SHP77 (cell line): ENCODE results near the gene GPR17.

Source experiments
- DNase-seq, 2 experiments: peaks; one replicate each; lab custom pipeline; 2025; lab: John Stamatoyannopoulos, UW

The GPR17 gene

GRCh38 chr2:127641846-127642507 is 4.0 kb upstream of the GPR17 start:
- DNase-seq, result no peak

DNA sequence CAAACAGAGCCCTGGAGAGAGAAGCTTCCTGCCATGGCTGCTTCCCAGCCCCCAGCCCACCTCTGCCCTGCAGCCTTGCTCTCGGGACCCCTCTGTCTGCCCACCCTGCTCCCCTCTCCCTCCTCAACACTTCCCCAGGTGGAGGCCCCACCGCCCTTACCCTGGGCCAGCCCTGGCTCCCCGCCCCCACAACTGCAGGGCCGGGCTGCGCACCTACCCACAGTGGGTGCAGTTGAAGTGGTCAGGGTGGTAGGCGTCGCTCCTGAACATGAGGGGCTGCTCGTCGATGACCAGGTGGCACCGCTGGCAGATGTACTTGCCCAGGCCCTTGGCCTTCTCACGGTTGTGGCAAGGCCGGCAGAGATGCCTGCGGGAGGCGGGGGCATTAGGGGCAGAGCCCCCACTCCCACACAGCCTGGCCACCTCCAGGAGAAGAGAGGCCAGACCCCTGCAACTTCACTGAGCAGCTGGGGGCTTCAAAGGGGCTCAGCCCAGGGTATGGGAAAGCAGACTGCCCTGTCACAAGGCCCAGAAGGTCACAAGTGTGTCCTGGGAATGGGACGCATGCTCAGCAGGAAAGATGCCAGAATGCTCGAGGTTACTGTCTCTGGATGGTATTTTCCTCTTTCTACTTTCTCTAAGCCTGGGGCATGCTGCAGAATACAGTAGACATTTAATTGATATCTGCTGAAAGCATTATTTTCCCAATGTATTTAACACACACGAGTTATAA is 3.1 kb upstream of the GPR17 start:
- no peak for DNase-seq

DNA sequence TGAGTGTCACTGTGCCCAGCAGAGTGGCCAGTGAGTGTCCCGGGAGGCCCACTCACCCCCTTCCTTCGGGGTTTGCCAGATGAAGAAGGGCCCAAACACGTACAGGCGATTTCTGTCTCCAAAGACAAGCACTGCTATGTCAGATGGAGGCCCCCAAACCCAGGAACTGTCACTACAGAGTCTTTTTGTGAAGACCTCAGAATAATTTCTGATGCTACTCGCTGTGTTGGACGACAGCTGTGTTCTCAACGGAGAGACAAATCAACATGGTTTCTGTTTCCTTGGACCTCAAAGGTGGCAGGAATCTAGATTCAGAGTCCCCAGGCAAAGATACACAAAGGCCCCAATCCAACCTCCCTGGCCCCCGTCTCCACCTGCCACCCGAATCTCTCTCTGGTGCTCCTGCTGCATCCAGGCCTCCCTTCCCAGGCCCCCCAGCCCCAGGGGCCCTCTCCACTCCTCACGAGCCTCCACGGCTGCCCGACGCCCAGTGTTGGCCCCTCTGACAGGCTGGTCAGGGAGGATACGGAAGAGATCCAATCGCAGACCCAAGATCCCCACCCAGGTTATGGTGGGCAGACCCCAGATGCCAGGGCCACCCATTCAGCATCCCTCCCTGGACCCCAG is 2.4 kb upstream of the GPR17 start:
- DNase-seq, result no peak

- no peak for DNase-seq
Observed at GRCh38 chr2:127644066-127645025, 1.6 kb upstream of the GPR17 start.

GRCh38 chr2:127645026-127645394 is 943 bp upstream of the GPR17 start:
- no peak for DNase-seq

- no peak for DNase-seq
Observed at GRCh38 chr2:127646487-127647241, 711 bp downstream of the GPR17 start.

GRCh38 chr2:127647242-127648190 is 1.6 kb downstream of the GPR17 start:
- DNase-seq, result no peak

GRCh38 chr2:127648321-127648720 is 2.4 kb downstream of the GPR17 start:
- DNase-seq, result no peak

DNA sequence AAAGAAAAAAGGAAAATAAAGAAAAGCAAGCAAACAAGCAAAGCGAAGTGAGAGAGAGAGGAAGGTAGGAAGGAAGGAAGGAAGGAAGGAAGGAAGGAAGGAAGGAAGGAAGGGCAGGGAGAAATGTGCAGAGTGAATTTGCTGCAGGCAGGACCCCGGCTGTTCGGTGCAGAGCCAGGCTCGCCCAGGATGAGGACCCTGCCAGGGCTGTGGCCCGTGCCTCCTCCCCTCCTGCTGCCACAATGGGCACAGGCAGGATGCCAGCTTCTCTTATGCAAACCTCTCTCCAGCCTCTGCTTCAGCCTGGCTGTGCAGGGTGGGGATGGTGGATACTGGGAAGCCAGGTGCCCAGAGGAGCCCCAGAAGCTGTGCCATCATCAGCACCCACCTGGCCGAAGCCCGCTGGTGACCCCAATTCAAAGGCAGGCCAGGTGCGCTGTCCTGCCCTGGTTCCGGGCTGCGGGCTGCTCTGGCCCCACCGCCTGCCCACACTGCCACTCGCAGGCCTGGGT is 3.2 kb downstream of the GPR17 start:
- no peak for DNase-seq

GRCh38 chr2:127649684-127650040 is 3.7 kb downstream of the GPR17 start:
- DNase-seq, result peak; percentile 78

DNA sequence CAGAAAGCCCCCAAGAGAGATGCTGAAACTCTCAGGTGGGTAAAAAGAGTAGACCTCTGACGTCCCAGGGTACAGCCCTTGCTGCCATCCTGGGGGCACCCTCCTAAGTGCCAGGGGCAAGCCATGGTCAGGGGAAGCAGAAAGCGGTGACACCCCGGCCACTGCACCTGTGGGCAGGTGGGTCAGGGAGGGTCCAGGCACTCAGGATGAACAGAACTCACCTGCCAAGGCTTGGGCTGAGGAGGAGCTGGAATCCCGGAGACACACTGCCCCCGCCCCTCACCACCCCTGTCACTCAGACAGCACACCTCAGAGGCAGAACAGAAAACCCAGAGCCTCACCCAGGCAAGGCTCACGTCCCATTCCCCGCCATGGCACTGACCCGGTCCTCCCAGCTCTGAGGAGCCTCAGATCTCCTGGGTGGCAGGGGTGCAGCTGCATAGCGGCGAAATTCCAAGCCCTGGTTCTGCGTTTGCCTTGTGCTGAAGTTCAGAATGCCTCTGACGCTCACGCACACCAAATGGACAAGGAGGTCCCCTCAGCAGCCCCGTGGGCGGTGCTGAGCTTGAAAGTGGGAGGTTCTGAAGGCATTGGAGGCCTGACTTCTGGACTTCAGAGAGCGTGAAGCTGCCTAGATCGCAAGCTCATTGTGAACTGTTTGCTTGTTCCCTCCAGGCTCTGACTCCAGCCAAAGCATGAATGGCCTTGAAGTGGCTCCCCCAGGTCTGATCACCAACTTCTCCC is 4.3 kb downstream of the GPR17 start:
- DNase-seq, result no peak

GRCh38 chr2:127650785-127651380 is 4.9 kb downstream of the GPR17 start:
- no peak for DNase-seq

- no peak for DNase-seq
Observed at GRCh38 chr2:127651381-127651809, 5.4 kb downstream of the GPR17 start.

- DNase-seq, result peak in 1 of 2 experiments; percentile 14
Observed at GRCh38 chr2:127651971-127652550, 6.1 kb downstream of the GPR17 start.

- no peak for DNase-seq
Observed at GRCh38 chr2:127652786-127653357, 6.9 kb downstream of the GPR17 start.

DNA sequence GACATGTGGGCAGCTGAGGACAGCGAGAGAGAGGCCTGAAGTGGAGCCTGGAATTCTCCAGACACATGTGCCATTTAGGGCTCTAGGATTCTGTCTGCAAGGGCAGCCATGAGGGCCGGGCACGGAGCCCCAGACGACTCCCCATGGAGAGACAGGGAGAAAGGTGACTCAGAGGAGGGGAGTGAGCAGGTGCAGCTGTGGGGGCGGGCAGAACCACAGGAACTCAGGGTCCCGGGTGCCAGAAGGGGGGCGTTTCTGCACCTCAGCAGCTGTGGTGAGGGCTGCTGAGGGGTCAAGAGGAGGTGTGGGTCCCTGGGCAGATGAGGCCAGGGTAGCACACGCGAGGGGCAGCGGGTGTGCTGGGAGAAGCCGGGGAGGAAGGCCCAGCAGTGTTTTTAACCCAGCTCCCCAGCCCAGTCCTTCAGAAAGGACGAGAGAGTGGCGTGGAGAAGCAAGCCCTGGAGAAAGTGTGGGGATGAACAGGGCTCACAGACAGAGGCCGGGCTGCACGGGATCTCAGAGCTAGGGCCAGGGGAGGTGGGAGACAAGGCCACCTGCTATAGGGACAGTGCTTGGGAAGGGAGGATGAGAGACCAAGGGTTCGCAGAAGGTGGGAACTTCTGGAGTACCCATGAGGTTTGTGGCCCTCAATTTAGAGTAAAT is 7.6 kb downstream of the GPR17 start:
- DNase-seq, result no peak

- DNase-seq, result no peak
Observed at GRCh38 chr2:127654084-127654837, 8.3 kb downstream of the GPR17 start.
